Gastroesophageal sphincter (tissue), 2 donors: Measurements from ENCODE around the gene LIAS.

Experiments used
- EP300 ChIP-seq: sonication (generic); formaldehyde crosslinking; IDR thresholded peaks from one replicate; pipeline ENCODE4 v1.6.1; 2017; ENCODE audit warnings: antibody characterized with exemption, mild to moderate bottlenecking
- POLR2A ChIP-seq, 2 donors: fragments of 450-650 bp; IDR thresholded peaks; one replicate each; pipeline ENCODE4 v1.6.1; 2017; ENCODE audit warnings: antibody characterized with exemption in 2 of 2, mild to moderate bottlenecking in 2 of 2, moderate library complexity in 1 of 2

- TF ChIP-seq POLR2A (IDR thresholded peaks at IDR 0.05) (no peak), EP300 (no peak)
Measured at GRCh38 chr4:39452153-39452859, 6.5 kb upstream of the LIAS start.
